RKO (cell line): ENCODE results near the gene ZFP57.
A peak's percentile ranks its signal among the peaks of the same experiment; 100 is the strongest.

Experiments
- DNase-seq: peaks from one replicate; pipeline ENCODE4 v3.0.0-alpha.2; 2016; ENCODE audit warnings: low spot score

The ZFP57 gene

GRCh38 chr6:29655658-29656057 is 25.3 kb downstream of the ZFP57 start:
- no peak for DNase-seq

- DNase-seq, result peak; percentile 88
Observed at GRCh38 chr6:29653452-29654038, 27.4 kb downstream of the ZFP57 start.

GRCh38 chr6:29652198-29652584 is 28.8 kb downstream of the ZFP57 start:
- no peak for DNase-seq

- peak; percentile 77 for DNase-seq
Observed at GRCh38 chr6:29651413-29652197, 29.3 kb downstream of the ZFP57 start.

- DNase-seq, result peak; percentile 98
Observed at GRCh38 chr6:29649701-29650673, 31.0 kb downstream of the ZFP57 start.

- DNase-seq, result peak; percentile 78
Observed at GRCh38 chr6:29647927-29648642, 32.9 kb downstream of the ZFP57 start.

GRCh38 chr6:29641430-29642148 is 39.4 kb downstream of the ZFP57 start:
- no peak for DNase-seq

GRCh38 chr6:29637247-29637646 is 43.7 kb downstream of the ZFP57 start:
- DNase-seq, result no peak

GRCh38 chr6:29633534-29633905 is 47.4 kb downstream of the ZFP57 start:
- no peak for DNase-seq

GRCh38 chr6:29632789-29633533 is 48.0 kb downstream of the ZFP57 start, which contains the start of gene GABBR1:
Gene GABBR1, minus strand, starts transcription at chr6:29633183. Its CDS starts 798 bp downstream, at chr6:29632385.
- DNase-seq, result peak; percentile 74

- DNase-seq, result peak; percentile 37
Observed at GRCh38 chr6:29631860-29632731, 48.9 kb downstream of the ZFP57 start.

- no peak for DNase-seq
Observed at GRCh38 chr6:29631209-29631810, 49.6 kb downstream of the ZFP57 start.

- no peak for DNase-seq
Observed at GRCh38 chr6:29630315-29630714, 50.6 kb downstream of the ZFP57 start.

- DNase-seq, result no peak
Observed at GRCh38 chr6:29629571-29629970, 51.4 kb downstream of the ZFP57 start.

- no peak for DNase-seq
Observed at GRCh38 chr6:29628419-29629281, 52.3 kb downstream of the ZFP57 start.

- no peak for DNase-seq
Observed at GRCh38 chr6:29627755-29628418, 53.1 kb downstream of the ZFP57 start.

- DNase-seq, result no peak
Observed at GRCh38 chr6:29626948-29627754, 53.8 kb downstream of the ZFP57 start.
